Ecto neural progenitor cell (in vitro differentiated cells): ENCODE results near the gene CEP57.
"Not testable (repeated sequence)": the region's sequence is repeated elsewhere in the genome, so short reads cannot be mapped to it uniquely, and the experiment has no call there.

ENCODE experiments used
- DNase-seq: peaks from one replicate; pipeline ENCODE4 v3.0.0-alpha.2; 2018; ENCODE audit warnings: low spot score

The CEP57 gene

DNA sequence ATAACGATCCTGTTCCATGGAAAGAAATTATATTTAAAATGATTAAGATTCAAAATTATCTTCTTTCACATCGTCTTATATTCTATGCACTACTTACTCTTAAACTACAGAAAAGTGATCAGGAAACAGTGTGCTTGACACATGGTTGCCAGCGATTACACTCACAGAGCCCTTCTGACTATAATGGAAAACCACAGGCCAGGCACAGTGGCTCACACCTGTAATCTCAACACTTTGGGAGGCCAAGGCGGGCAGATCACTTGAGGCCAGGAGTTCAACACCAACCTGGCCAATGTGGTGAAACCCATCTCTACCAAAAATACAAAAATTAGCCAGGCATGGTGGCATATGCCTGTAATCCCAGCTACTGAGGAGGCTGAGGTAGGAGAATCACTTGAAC is 69.7 kb downstream of the CEP57 start:
- not testable (repeated sequence) for DNase-seq

DNA sequence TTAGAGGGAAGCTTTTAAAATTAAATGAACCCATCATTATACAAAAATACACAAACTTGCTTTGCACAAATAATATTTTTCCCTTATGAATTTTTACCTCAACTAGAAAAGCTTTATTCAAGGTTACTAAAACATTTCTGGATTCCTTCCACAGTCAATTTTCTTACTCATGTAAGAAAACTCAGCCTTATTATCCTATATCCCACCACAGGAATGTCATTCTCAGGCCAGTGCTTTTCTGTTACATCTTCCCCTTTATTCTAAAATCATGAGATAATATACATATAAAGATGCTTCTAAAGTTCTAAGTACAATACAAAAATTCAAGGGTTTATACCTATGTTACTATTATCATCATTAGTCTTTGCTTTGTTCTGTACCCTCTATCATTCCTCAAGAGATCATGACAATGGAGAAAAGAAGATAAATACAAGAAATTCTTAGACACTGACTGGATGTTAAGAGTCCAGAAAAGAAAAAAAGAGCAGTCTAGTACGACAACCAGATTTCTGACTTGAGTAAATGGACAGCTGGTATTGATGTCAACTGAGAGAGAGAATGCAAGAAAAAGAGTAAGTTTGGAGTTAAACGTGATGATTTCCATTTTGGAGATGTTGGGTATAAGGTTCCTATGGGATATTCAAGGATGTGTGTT is 73.3 kb downstream of the CEP57 start:
- no peak for DNase-seq

DNA sequence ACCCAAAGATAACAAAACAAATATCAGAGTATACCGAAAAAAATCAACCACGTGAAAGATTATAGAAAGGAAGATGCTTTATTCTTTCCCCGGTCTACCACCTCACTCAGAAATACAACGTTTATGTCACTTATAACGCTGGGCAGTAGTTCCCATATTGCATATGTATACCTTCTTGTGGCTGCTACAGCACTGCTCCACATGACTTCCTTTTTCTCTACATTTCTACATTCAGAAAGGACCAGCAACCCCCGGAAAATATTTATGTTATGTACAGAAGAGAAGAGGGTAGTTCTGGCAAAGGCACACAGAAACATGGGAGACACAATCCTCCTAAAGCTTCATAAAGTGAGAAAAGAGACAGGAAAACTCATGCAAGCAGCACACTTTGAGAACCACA is 76.8 kb downstream of the CEP57 start:
- no peak for DNase-seq

DNA sequence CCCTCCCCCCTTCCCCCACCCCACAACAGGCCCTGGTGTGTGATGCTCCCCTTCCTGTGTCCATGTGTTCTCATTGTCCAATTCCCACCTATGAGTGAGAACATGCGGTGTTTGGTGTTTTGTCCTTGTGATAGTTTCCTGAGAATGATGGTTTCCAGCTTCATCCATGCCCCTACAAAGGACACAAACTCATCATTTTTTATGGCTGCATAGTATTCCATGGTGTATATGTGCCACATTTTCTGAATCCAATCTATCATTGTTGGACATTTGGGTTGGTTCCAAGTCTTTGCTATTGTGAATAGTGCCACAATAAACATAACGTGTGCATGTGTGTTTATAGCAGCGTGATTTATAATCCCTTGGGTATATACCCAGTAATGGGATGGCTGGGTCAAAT is 80.6 kb downstream of the CEP57 start:
- not testable (repeated sequence) for DNase-seq

DNA sequence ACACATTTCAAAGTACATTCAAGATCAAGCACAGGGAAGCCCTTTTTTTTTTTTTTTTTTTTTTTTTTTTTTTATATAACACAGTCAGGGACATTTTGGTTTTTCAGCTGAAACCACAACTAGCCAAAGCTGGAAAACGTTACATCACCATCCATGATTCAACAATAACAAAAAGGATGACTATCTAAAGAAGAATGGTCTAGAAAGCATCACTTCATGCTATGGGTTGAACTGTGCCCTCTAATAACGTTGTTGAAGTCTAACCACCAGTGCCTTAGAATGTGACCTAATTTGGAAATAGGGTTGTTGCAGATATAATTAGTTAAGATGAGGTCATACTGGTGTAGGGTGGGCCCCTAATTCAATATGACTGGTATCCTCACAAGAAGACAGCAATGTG is 87.0 kb downstream of the CEP57 start:
- DNase-seq, result no peak
